GM12878 (cell line): ENCODE measurements around the gene TMEM135. TPM values are rescaled to one million over a fixed set of nuclear protein-coding genes. Genes with fewer than 3 reads are reported as not detected.

Source experiments
- ATAC-seq: fragments of 200-7000 bp; cut with Tn5 transposase; 3 replicates; pipeline ENCODE4 v1.9.1; 2020; ENCODE audit warnings: mild to moderate bottlenecking, moderate library complexity
- BruUV-seq: library from RNA; stranded (reverse); fragments of 400-500 nt; replicated peaks from 2 replicates; lab custom pipeline; 2021; lab: Mats Ljungman, UMichigan
- CTCF ChIA-PET: fragments of 300-600 bp; sonication (Branson Sonifier 250); formaldehyde crosslinking; extraction: SDS; loops from one replicate; lab custom pipeline; 2021; ENCODE audit warnings: inconsistent platforms; lab: Yijun Ruan, JAX
- POLR2A ChIA-PET: fragments of 350-600 bp; formaldehyde crosslinking; extraction: SDS; loops from one replicate; lab custom pipeline; 2021; ENCODE audit warnings: inconsistent platforms; lab: Charles Lee
- RAD21 ChIA-PET: fragments of 300-600 bp; sonication (Branson Sonifier 250); formaldehyde crosslinking; loops from one replicate; lab custom pipeline; 2023; ENCODE audit warnings: antibody characterized with exemption; ENCODE audit not compliant: unreplicated experiment; lab: Charles Lee
- SMC1A ChIA-PET: fragments of 300-600 bp; sonication (Branson Sonifier 250); formaldehyde crosslinking; loops from one replicate; lab custom pipeline; 2023; ENCODE audit not compliant: unreplicated experiment, uncharacterized antibody; lab: Charles Lee
- DNase-seq: peaks from one replicate; pipeline ENCODE4 v3.0.0-alpha.2; 2011; ENCODE audit warnings: low read depth, low spot score
- FAIRE-seq: peaks from 3 replicates; lab custom pipeline; 2011; peaks lifted over from hg19 to GRCh38; lab: Jason Lieb, UNC
- H2AFZ ChIP-seq: 2 replicates; pipeline ENCODE4 v1.6.0; 2011; ENCODE audit warnings: low read depth, low read length, control low read depth; ENCODE audit not compliant: control insufficient read depth
- H3K27ac ChIP-seq: 2 replicates; pipeline ENCODE4 v1.5.1; 2011; ENCODE audit warnings: control low read depth; ENCODE audit not compliant: control insufficient read depth, insufficient read depth
- H3K27me3 ChIP-seq, 2 experiments: replicated peaks in 1 of 2; 2 replicates each; pipeline versions ENCODE4 v1.6.0 to v1.6.1; 2011; ENCODE audit warnings: low read length in 1 of 2; ENCODE audit not compliant: control insufficient read depth in 2 of 2, insufficient read depth in 2 of 2
- H3K36me3 ChIP-seq, 2 experiments: 2 replicates each; pipeline ENCODE4 v1.5.1; 2011; ENCODE audit warnings: low read length in 1 of 2; ENCODE audit not compliant: control insufficient read depth in 2 of 2, insufficient read depth in 2 of 2
- H3K4me1 ChIP-seq: 2 replicates; pipeline ENCODE4 v1.6.1; 2011; ENCODE audit warnings: mild to moderate bottlenecking, low read length, moderate library complexity, mixed read lengths; ENCODE audit not compliant: control insufficient read depth, insufficient read depth
- H3K4me2 ChIP-seq: 2 replicates; pipeline ENCODE4 v1.6.0; 2011; ENCODE audit warnings: control low read depth; ENCODE audit not compliant: control insufficient read depth, insufficient read depth
- H3K4me3 ChIP-seq: fragments of 200-600 bp; sonication (generic); 2 replicates; pipeline ENCODE4 v1.5.1; 2016
- H3K79me2 ChIP-seq: 2 replicates; pipeline ENCODE4 v1.6.0; 2011; ENCODE audit warnings: low read length; ENCODE audit not compliant: control insufficient read depth, insufficient read depth
- H3K9ac ChIP-seq: 2 replicates; pipeline ENCODE4 v1.8.0; 2011; ENCODE audit warnings: low read length, control low read depth, mixed read lengths; ENCODE audit not compliant: control insufficient read depth, insufficient read depth
- H3K9me3 ChIP-seq: replicated peaks from 3 replicates; pipeline ENCODE4 v1.5.1; 2011; ENCODE audit warnings: mild to moderate bottlenecking, low read length; ENCODE audit not compliant: control insufficient read depth, insufficient read depth
- H4K20me1 ChIP-seq: 2 replicates; pipeline ENCODE4 v1.6.0; 2011; ENCODE audit not compliant: control insufficient read depth, insufficient read depth
- ATF7 ChIP-seq: fragments of 450-650 bp; IDR thresholded peaks from 2 replicates; pipeline ENCODE4 v1.6.1; 2016; ENCODE audit warnings: low read depth, mild to moderate bottlenecking
- BHLHE40 ChIP-seq, 2 experiments: fragments of 450-650 bp in 1 of 2; IDR thresholded peaks; 2 replicates each; pipeline ENCODE4 v1.6.1; 2011 to 2017; ENCODE audit warnings: low read depth in 2 of 2, borderline replicate concordance in 1 of 2, improper control_type of control experiment in 1 of 2, low read length in 1 of 2, mild to moderate bottlenecking in 1 of 2
- BMI1 ChIP-seq: fragments of 450-650 bp; IDR thresholded peaks from 2 replicates; pipeline ENCODE4 v1.6.1; 2016; ENCODE audit warnings: mild to moderate bottlenecking, moderate library complexity, borderline replicate concordance
- IRF4 ChIP-seq: IDR thresholded peaks from 2 replicates; pipeline ENCODE4 v1.6.1; 2011; ENCODE audit warnings: low read depth, low read length
- MTA2 ChIP-seq: fragments of 450-650 bp; IDR thresholded peaks from 2 replicates; pipeline ENCODE4 v1.6.1; 2016; ENCODE audit warnings: low read depth, mild to moderate bottlenecking, moderate library complexity
- MTA3 ChIP-seq: IDR thresholded peaks from 2 replicates; pipeline ENCODE4 v1.6.1; 2012; ENCODE audit warnings: low read length, inconsistent platforms, borderline replicate concordance
- PAX8 ChIP-seq: fragments of 450-650 bp; IDR thresholded peaks from 2 replicates; pipeline ENCODE4 v1.6.1; 2017; ENCODE audit warnings: mild to moderate bottlenecking, moderate library complexity
- STAT3 ChIP-seq: IDR thresholded peaks from 2 replicates; pipeline ENCODE4 v1.6.1; 2011; ENCODE audit warnings: low read depth, low read length, improper control_type of control experiment
- ZNF384 ChIP-seq: IDR thresholded peaks from 2 replicates; pipeline ENCODE4 v1.6.1; 2012; ENCODE audit warnings: low read depth, mild to moderate bottlenecking, low read length, improper control_type of control experiment, borderline replicate concordance
- WGBS: methylation state at CpG from one replicate; pipeline ENCODE4 v1.1.6; 2016; ENCODE audit warnings: low lambda C conversion rate; ENCODE audit not compliant: insufficient replicate concordance, insufficient coverage; ENCODE audit errors: missing lambda C conversion rate; 5-methylcytosine and 5-hydroxymethylcytosine counted together
- in situ Hi-C: fragments of 300-500 bp; cut with MboI; formaldehyde crosslinking; loops from 9 replicates; pipeline ENCODE4 v1.14.3; 2018; ENCODE audit warnings: mixed read lengths
- intact Hi-C: fragments of 100-400 bp; cut with micrococcal nuclease; formaldehyde crosslinking; loops from one replicate; pipeline ENCODE4 v1.14.2; 2022; ENCODE audit not compliant: unreplicated experiment
- polyA plus RNA-seq, 11 experiments: library from polyadenylated mRNA; depleted of rRNA in 4 of 11; unstranded in 6 of 11; stranded (reverse) in 5 of 11; fragments of >200 nt; fragmentation: Nextera tagmentation in 4 of 11; fragmentation: Illumina TruSeq in 1 of 11; extraction: Ambion mirVana in 4 of 11; extraction: Trizol in 1 of 11; gene quantifications; 1 replicate in 1 of 11; 2 replicates in 10 of 11; pipeline versions ENCODE4 v1.2.1 to v1.2.3, GENCODE V29; 2011 to 2016; ENCODE audit warnings: inconsistent platforms in 2 of 11, missing spikeins in 2 of 11, low read depth in 1 of 11
- total RNA-seq, 4 experiments: library from RNA; depleted of rRNA in 3 of 4; stranded (reverse); fragments of >200 nt in 3 of 4; fragmentation: Illumina TruSeq in 1 of 4; extraction: Trizol in 1 of 4; gene quantifications; 2 replicates each; pipeline versions ENCODE4 v1.2.1 to v1.2.3, GENCODE V29; 2013 to 2021
- TF ChIP-seq, protein P1 (sequence below), 3 experiments: IDR thresholded peaks in 2 of 3; conservative IDR thresholded peaks in 1 of 3; 2 replicates each; pipeline ENCODE4 v1.5.1; 2011; ENCODE audit warnings: low read depth in 3 of 3, low read length in 3 of 3, mild to moderate bottlenecking in 3 of 3, control low read depth in 2 of 3, moderate library complexity in 2 of 3, inconsistent platforms in 1 of 3, mixed read lengths in 1 of 3; ENCODE audit not compliant: control insufficient read depth in 2 of 3, insufficient read depth in 1 of 3; ENCODE audit errors: extremely low read depth in 1 of 3
- TF ChIP-seq, protein P2 (sequence below): fragments of 450-650 bp; IDR thresholded peaks from 2 replicates; pipeline ENCODE4 v1.6.1; 2017; ENCODE audit warnings: borderline replicate concordance
- TF ChIP-seq, protein P3 (sequence below): fragments of 450-650 bp; IDR thresholded peaks from 2 replicates; pipeline ENCODE4 v1.6.1; 2017; ENCODE audit warnings: low read depth, mild to moderate bottlenecking, moderate library complexity
- TF ChIP-seq, protein P4 (sequence below): IDR thresholded peaks from 2 replicates; pipeline ENCODE4 v1.6.1; 2012; ENCODE audit warnings: low read depth, low read length, improper control_type of control experiment
- TF ChIP-seq, protein P5 (sequence below): IDR thresholded peaks from 2 replicates; pipeline ENCODE4 v1.6.1; 2012; ENCODE audit warnings: low read length, inconsistent platforms
- TF ChIP-seq, protein P6 (sequence below): IDR thresholded peaks from 2 replicates; pipeline ENCODE4 v1.6.1; 2011; ENCODE audit warnings: borderline replicate concordance, low read depth, mild to moderate bottlenecking, moderate library complexity, mixed read lengths, low read length; ENCODE audit not compliant: insufficient read depth; ENCODE audit errors: extremely low read length

TMEM135 gene
- total and polyA plus RNA-seq, 10 of the 15 experiments (the other 5 are each of a cell fraction or from before 2014, with no cell fraction given) = 7.2 to 117 (median 12.9) TPM

DNA sequence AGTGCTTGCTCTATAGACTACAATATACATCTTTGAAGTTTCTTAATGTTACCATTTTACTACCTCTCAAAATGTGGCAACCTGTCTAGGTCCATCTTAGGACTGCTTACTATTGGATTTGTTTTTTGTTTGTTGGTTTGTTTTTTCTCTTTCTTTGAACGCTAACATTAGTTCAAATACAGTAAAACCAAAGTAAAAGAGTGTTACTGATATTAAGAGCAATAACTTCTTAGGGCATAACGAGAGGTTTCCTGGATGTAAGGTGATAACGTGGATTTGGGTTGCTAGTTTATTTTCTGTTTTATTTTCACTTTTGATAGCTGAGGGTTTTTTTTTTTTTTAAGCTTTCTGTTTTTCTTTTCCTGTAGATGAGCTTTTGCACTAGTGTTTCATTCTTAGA is 43.6 kb downstream of the TMEM135 start:
- H3K79me2 ChIP-seq = no peaks in the 10 kb centered on the region
- peak overlapping the region; percentile 72 for H3K27ac ChIP-seq
- WGBS = 0% methylated on average over 3 of the region's 3 CpGs
- in situ Hi-C loops = no loop called here
- SMC1A ChIA-PET = interaction anchor here (0.7 to 1.7 kb wide), 13 partner anchors 11 to 966 kb away, joined by 3 to 11 read pairs (median 3); partner anchors contain the start of gene TMEM135
- no peaks in the 10 kb centered on the region for H4K20me1 ChIP-seq
- POLR2A ChIA-PET = interaction anchor here (0.6 to 2.1 kb wide), 5 partner anchors 11 to 45 kb away, joined by 3 to 11 read pairs (median 3); partner anchors contain the start of gene TMEM135
- RAD21 ChIA-PET = interaction anchor here (0.7 to 1.9 kb wide), 4 partner anchors 13 to 86 kb away, joined by 3 to 8 read pairs (median 5); partner anchors contain the start of gene TMEM135
- CTCF ChIA-PET = interaction anchor here (0.9 to 2.0 kb wide), 8 partner anchors 13 to 213 kb away, joined by 3 to 18 read pairs (median 3); partner anchors contain the start of gene TMEM135
- peaks cover 0 to 2% of the 10 kb centered on the region in 2 experiments; a peak in 2 of 4 replicates for H3K36me3 ChIP-seq
- H3K4me2 ChIP-seq = peak overlapping the region; percentile 84
- H3K27me3 ChIP-seq = no peaks in the 10 kb centered on the region
- ATAC-seq (peak; percentile 76), FAIRE-seq (peak; percentile 91), DNase-seq (peak; percentile 34)
- peaks cover 1% of the 10 kb centered on the region; the same call in 1 of the 3 replicates for H3K9me3 ChIP-seq
- BruUV-seq = no TSS peak
- peak overlapping the region; percentile 92 for H2AFZ ChIP-seq
- H3K4me1 ChIP-seq = peaks cover 4% of the 10 kb centered on the region; the same call in 1 of the 2 replicates
- peak overlapping the region; percentile 58; the same call in 1 of the 2 replicates for H3K4me3 ChIP-seq
- H3K9ac ChIP-seq = peak overlapping the region; percentile 39; the same call in 1 of the 2 replicates
- intact Hi-C loops = loop anchor here (10.0 kb wide), 1 partner anchor 47 kb away; the partner anchor contains the start of gene TMEM135
- TF ChIP-seq, protein P1, sequence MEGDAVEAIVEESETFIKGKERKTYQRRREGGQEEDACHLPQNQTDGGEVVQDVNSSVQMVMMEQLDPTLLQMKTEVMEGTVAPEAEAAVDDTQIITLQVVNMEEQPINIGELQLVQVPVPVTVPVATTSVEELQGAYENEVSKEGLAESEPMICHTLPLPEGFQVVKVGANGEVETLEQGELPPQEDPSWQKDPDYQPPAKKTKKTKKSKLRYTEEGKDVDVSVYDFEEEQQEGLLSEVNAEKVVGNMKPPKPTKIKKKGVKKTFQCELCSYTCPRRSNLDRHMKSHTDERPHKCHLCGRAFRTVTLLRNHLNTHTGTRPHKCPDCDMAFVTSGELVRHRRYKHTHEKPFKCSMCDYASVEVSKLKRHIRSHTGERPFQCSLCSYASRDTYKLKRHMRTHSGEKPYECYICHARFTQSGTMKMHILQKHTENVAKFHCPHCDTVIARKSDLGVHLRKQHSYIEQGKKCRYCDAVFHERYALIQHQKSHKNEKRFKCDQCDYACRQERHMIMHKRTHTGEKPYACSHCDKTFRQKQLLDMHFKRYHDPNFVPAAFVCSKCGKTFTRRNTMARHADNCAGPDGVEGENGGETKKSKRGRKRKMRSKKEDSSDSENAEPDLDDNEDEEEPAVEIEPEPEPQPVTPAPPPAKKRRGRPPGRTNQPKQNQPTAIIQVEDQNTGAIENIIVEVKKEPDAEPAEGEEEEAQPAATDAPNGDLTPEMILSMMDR (IDR thresholded peaks at IDR 0.05 in 2 of 3, conservative IDR thresholded peaks at IDR 0.05 in 1 of 3; ENCODE audit: control insufficient read depth in 2 of 3, extremely low read depth in 1 of 3, insufficient read depth in 1 of 3, low read depth in 3 of 3, low read length in 3 of 3) = no peak
- TF ChIP-seq IRF4 (no peak), BHLHE40 (IDR thresholded peaks at IDR 0.05; ENCODE audit: borderline replicate concordance in 1 of 2, low read depth in 2 of 2, low read length in 1 of 2) (no peak), PAX8 (no peak), ZNF384 (peak; percentile 95), BMI1 (no peak), MTA3 (no peak), ATF7 (peak; percentile 39; the same call in 1 of the 2 replicates), STAT3 (no peak), MTA2 (no peak)
- TF ChIP-seq, protein P2, sequence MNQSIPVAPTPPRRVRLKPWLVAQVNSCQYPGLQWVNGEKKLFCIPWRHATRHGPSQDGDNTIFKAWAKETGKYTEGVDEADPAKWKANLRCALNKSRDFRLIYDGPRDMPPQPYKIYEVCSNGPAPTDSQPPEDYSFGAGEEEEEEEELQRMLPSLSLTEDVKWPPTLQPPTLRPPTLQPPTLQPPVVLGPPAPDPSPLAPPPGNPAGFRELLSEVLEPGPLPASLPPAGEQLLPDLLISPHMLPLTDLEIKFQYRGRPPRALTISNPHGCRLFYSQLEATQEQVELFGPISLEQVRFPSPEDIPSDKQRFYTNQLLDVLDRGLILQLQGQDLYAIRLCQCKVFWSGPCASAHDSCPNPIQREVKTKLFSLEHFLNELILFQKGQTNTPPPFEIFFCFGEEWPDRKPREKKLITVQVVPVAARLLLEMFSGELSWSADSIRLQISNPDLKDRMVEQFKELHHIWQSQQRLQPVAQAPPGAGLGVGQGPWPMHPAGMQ = no peak
- TF ChIP-seq, protein P3, sequence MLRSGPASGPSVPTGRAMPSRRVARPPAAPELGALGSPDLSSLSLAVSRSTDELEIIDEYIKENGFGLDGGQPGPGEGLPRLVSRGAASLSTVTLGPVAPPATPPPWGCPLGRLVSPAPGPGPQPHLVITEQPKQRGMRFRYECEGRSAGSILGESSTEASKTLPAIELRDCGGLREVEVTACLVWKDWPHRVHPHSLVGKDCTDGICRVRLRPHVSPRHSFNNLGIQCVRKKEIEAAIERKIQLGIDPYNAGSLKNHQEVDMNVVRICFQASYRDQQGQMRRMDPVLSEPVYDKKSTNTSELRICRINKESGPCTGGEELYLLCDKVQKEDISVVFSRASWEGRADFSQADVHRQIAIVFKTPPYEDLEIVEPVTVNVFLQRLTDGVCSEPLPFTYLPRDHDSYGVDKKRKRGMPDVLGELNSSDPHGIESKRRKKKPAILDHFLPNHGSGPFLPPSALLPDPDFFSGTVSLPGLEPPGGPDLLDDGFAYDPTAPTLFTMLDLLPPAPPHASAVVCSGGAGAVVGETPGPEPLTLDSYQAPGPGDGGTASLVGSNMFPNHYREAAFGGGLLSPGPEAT = 0 out of 2 replicates have a peak, but pooled peaks have one; percentile 43
- TF ChIP-seq, protein P4, sequence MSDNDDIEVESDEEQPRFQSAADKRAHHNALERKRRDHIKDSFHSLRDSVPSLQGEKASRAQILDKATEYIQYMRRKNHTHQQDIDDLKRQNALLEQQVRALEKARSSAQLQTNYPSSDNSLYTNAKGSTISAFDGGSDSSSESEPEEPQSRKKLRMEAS = no peak
- TF ChIP-seq, protein P5, sequence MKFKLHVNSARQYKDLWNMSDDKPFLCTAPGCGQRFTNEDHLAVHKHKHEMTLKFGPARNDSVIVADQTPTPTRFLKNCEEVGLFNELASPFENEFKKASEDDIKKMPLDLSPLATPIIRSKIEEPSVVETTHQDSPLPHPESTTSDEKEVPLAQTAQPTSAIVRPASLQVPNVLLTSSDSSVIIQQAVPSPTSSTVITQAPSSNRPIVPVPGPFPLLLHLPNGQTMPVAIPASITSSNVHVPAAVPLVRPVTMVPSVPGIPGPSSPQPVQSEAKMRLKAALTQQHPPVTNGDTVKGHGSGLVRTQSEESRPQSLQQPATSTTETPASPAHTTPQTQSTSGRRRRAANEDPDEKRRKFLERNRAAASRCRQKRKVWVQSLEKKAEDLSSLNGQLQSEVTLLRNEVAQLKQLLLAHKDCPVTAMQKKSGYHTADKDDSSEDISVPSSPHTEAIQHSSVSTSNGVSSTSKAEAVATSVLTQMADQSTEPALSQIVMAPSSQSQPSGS = no peak
- TF ChIP-seq, protein P6, sequence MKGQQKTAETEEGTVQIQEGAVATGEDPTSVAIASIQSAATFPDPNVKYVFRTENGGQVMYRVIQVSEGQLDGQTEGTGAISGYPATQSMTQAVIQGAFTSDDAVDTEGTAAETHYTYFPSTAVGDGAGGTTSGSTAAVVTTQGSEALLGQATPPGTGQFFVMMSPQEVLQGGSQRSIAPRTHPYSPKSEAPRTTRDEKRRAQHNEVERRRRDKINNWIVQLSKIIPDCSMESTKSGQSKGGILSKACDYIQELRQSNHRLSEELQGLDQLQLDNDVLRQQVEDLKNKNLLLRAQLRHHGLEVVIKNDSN = no peak
